Mammary microvascular endothelial cell (primary cell): ENCODE measurements around the gene SNN. TPM values are rescaled to one million over a fixed set of nuclear protein-coding genes. Genes with fewer than 3 reads are reported as not detected.

Experiments used
- total RNA-seq: library from RNA; depleted of rRNA; stranded (reverse); fragments of >200 nt; gene quantifications from 2 replicates; pipeline ENCODE4 v1.2.3, GENCODE V29; 2015

SNN gene
- total RNA-seq: 15.3 and 18.0 TPM in 2 replicates

GRCh38 chr16:11667824-11668622 lies at the start of gene SNN:
Gene SNN (plus strand): TSS chr16:11668455. CDS start chr16:11676060, 7,605 bp downstream.

Other genes starting within 250 kb of the SNN start
- 2.9 and 5.2 TPM in 2 replicates for gene LITAF, start 81.5 kb upstream of the SNN start, total RNA-seq
- 52.2 and 58.7 TPM in 2 replicates for gene TXNDC11, start 74.4 kb downstream of the SNN start, total RNA-seq
- gene ZC3H7A, start 128.8 kb downstream of the SNN start, total RNA-seq: 27.8 and 28.5 TPM in 2 replicates
- gene RSL1D1, start 183.1 kb downstream of the SNN start, total RNA-seq: 138 and 152 TPM in 2 replicates
- gene GSPT1, start 247.5 kb downstream of the SNN start, total RNA-seq: 100 and 102 TPM in 2 replicates